ENCODE measurements around the gene CDK16.
A peak's percentile ranks its signal among the peaks of the same experiment; 100 is the strongest.

The CDK16 gene

GRCh38 chrX:47228550-47229270 is 10.2 kb downstream of the CDK16 start:
- DNase-seq (ENCODE audit: low read depth, low spot score): no peak

- DNase-seq (ENCODE audit: low read depth, low spot score): no peak
Observed at GRCh38 chrX:47229427-47229826, 10.9 kb downstream of the CDK16 start.

- no peak for DNase-seq (ENCODE audit: low read depth, low spot score)
Observed at GRCh38 chrX:47230136-47230868, 11.8 kb downstream of the CDK16 start.

GRCh38 chrX:47231167-47231566 is 12.7 kb downstream of the CDK16 start:
- no peak for DNase-seq (ENCODE audit: low read depth, low spot score)

- no peak for DNase-seq (ENCODE audit: low read depth, low spot score)
Observed at GRCh38 chrX:47232197-47232802, 13.8 kb downstream of the CDK16 start.

- peak; percentile 76 for DNase-seq (ENCODE audit: low read depth, low spot score)
Observed at GRCh38 chrX:47232803-47233332, 14.4 kb downstream of the CDK16 start, which contains the start of gene USP11. Gene USP11 (plus strand): TSS chrX:47233009. CDS start chrX:47233044, 35 bp downstream.

GRCh38 chrX:47233333-47234113 is 15.0 kb downstream of the CDK16 start:
- DNase-seq (ENCODE audit: low read depth, low spot score): peak; percentile 97

- DNase-seq (ENCODE audit: low read depth, low spot score): no peak
Observed at GRCh38 chrX:47234583-47234982, 16.1 kb downstream of the CDK16 start.

GRCh38 chrX:47235691-47236103 is 17.2 kb downstream of the CDK16 start:
- no peak for DNase-seq (ENCODE audit: low read depth, low spot score)

GRCh38 chrX:47239199-47239598 is 20.7 kb downstream of the CDK16 start:
- no peak for DNase-seq (ENCODE audit: low read depth, low spot score)

- no peak for DNase-seq (ENCODE audit: low read depth, low spot score)
Observed at GRCh38 chrX:47239898-47240545, 21.5 kb downstream of the CDK16 start.

GRCh38 chrX:47240619-47241018 is 22.1 kb downstream of the CDK16 start:
- no peak for DNase-seq (ENCODE audit: low read depth, low spot score)

- DNase-seq (ENCODE audit: low read depth, low spot score): no peak
Observed at GRCh38 chrX:47241201-47242011, 22.9 kb downstream of the CDK16 start.

GRCh38 chrX:47242321-47242720 is 23.8 kb downstream of the CDK16 start:
- no peak for DNase-seq (ENCODE audit: low read depth, low spot score)

GRCh38 chrX:47243351-47243750 is 24.9 kb downstream of the CDK16 start:
- no peak for DNase-seq (ENCODE audit: low read depth, low spot score)

GRCh38 chrX:47244676-47245075 is 26.2 kb downstream of the CDK16 start:
- DNase-seq (ENCODE audit: low read depth, low spot score): no peak

GRCh38 chrX:47245156-47245555 is 26.7 kb downstream of the CDK16 start:
- no peak for DNase-seq (ENCODE audit: low read depth, low spot score)

GRCh38 chrX:47247206-47247998 is 28.9 kb downstream of the CDK16 start:
- DNase-seq (ENCODE audit: low read depth, low spot score): no peak

GRCh38 chrX:47247999-47248320 is 29.5 kb downstream of the CDK16 start:
- no peak for DNase-seq (ENCODE audit: low read depth, low spot score)

GRCh38 chrX:47248576-47248975 is 30.1 kb downstream of the CDK16 start:
- DNase-seq (ENCODE audit: low read depth, low spot score): no peak
